ENCODE measurements around the gene IKBKE.

IKBKE gene

DNA sequence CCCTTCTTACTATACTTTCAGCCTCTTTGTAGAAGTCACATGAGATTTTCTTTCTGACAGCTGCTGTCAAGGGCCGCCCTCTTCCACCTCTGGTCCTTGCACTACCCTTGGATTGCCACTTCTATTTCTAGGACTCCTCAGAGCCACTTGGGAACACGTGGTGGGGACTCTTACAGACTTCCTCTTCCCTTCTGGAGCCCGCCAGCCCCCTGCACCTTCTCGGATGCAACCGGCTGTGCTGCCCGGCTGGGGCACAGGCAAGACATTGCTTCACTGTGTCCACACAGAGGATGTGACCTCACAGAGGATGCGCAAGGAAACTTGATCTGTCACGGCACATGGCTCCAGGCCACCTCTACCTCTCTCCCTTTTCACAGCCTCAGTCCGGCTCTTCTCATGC is 2.4 kb upstream of the IKBKE start:
- TF ChIP-seq, protein P1, sequence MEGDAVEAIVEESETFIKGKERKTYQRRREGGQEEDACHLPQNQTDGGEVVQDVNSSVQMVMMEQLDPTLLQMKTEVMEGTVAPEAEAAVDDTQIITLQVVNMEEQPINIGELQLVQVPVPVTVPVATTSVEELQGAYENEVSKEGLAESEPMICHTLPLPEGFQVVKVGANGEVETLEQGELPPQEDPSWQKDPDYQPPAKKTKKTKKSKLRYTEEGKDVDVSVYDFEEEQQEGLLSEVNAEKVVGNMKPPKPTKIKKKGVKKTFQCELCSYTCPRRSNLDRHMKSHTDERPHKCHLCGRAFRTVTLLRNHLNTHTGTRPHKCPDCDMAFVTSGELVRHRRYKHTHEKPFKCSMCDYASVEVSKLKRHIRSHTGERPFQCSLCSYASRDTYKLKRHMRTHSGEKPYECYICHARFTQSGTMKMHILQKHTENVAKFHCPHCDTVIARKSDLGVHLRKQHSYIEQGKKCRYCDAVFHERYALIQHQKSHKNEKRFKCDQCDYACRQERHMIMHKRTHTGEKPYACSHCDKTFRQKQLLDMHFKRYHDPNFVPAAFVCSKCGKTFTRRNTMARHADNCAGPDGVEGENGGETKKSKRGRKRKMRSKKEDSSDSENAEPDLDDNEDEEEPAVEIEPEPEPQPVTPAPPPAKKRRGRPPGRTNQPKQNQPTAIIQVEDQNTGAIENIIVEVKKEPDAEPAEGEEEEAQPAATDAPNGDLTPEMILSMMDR (IDR thresholded peaks at IDR 0.05; ENCODE audit: low read depth, low read length), result no peak
- no peak for TF ChIP-seq EZH2phosphoT487 (IDR thresholded peaks at IDR 0.05; ENCODE audit: low read depth)
- Histone ChIP-seq H3K36me3 (replicated peaks; ENCODE audit: low read depth, low read length) (peaks cover 7% of the 10 kb centered on the region), H3K9me3 (ENCODE audit: insufficient read depth, low read length) (no peaks in the 10 kb centered on the region), H3K4me2 (ENCODE audit: low read length) (peak overlapping the region; percentile 68), H3K27ac (ENCODE audit: low read length) (no peak overlapping the region), H3K9ac (ENCODE audit: low read length) (no peak overlapping the region), H3K27me3 (ENCODE audit: low read depth, low read length) (no peaks in the 10 kb centered on the region), H2AFZ (ENCODE audit: low read depth, low read length) (peak overlapping the region; percentile 9; the same call in 1 of the 2 replicates), H3K79me2 (ENCODE audit: low read length) (peaks cover 26% of the 10 kb centered on the region), H3K4me1 (ENCODE audit: low read length) (peaks cover 69% of the 10 kb centered on the region), H3K4me3 (ENCODE audit: low read length) (0 out of 2 replicates have a peak overlapping the region, but pooled peaks have one; percentile 6), H4K20me1 (ENCODE audit: insufficient read depth, low read length) (no peaks in the 10 kb centered on the region)

DNA sequence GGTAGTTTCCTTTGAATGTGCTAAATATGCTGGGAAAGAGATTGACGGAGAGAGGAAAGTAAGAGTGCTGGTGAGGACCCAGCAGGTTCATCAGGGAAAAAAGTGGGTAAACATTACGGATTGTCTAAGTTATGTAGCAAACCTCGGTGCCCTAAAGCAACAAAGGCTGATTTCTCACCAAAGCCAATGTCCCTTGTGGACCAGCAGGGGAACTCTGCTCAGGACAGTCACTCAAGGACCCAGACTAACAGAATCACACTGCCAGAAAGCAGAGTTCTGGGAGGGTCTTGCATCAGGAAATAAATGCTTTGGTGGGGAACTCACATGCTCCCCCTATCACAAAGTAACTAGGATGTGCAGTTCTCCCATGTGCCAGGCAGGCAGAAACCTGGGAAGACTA is 1.7 kb upstream of the IKBKE start:
- H3K4me1 ChIP-seq (ENCODE audit: low read length), result peaks cover 70% of the 10 kb centered on the region
- H3K79me2 ChIP-seq (ENCODE audit: low read length), result peaks cover 26% of the 10 kb centered on the region
- H4K20me1 ChIP-seq (ENCODE audit: insufficient read depth, low read length), result no peaks in the 10 kb centered on the region
- TF ChIP-seq, protein P1 (IDR thresholded peaks at IDR 0.05; ENCODE audit: low read depth, low read length), result peak; percentile 8; the same call in 1 of the 2 replicates
- no peak for TF ChIP-seq EZH2phosphoT487 (IDR thresholded peaks at IDR 0.05; ENCODE audit: low read depth)
- H3K9me3 ChIP-seq (ENCODE audit: insufficient read depth, low read length), result no peaks in the 10 kb centered on the region
- peak overlapping the region; percentile 68 for H3K4me2 ChIP-seq (ENCODE audit: low read length)
- H2AFZ ChIP-seq (ENCODE audit: low read depth, low read length), result no peak overlapping the region
- H3K27me3 ChIP-seq (ENCODE audit: low read depth, low read length), result no peaks in the 10 kb centered on the region
- no peak overlapping the region for H3K27ac ChIP-seq (ENCODE audit: low read length)
- H3K4me3 ChIP-seq (ENCODE audit: low read length), result no peak overlapping the region
- H3K36me3 ChIP-seq (replicated peaks; ENCODE audit: low read depth, low read length), result peaks cover 8% of the 10 kb centered on the region
- no peak overlapping the region for H3K9ac ChIP-seq (ENCODE audit: low read length)

DNA sequence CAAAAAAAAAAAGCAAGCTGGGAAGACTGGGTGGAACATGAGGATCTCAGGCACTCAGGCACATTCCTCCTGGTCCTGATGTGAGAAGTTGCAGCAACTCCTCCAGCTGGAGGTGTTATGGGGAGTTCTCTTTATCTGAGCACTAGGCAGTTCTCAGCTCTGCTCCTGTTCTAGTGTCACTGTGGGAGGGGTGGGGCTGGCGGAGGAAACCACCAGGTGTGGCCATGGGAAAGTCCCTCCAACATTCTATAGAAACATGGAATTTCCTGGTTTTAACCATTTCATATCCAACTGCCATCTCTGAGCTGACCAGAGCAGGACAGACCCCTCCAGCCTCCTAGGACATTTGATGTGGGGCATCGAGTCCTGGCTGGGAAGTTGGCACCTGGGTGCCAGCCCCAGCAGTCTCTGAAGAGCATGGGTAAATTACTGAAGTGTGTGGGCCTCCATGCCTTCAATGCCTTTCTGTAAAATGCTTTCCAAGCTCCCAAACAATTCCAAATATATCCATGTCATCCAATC is 804 bp upstream of the IKBKE start:
- H3K9me3 ChIP-seq (ENCODE audit: insufficient read depth, low read length), result no peaks in the 10 kb centered on the region
- peak overlapping the region; percentile 91 for H3K9ac ChIP-seq (ENCODE audit: low read length)
- peaks cover 26% of the 10 kb centered on the region for H3K79me2 ChIP-seq (ENCODE audit: low read length)
- H3K27ac ChIP-seq (ENCODE audit: low read length), result peak overlapping the region; percentile 68
- H3K4me2 ChIP-seq (ENCODE audit: low read length), result peak overlapping the region; percentile 68
- H3K36me3 ChIP-seq (replicated peaks; ENCODE audit: low read depth, low read length), result peaks cover 11% of the 10 kb centered on the region
- peak overlapping the region; percentile 28; the same call in 1 of the 2 replicates for H2AFZ ChIP-seq (ENCODE audit: low read depth, low read length)
- peak overlapping the region; percentile 91 for H3K4me3 ChIP-seq (ENCODE audit: low read length)
- TF ChIP-seq EZH2phosphoT487 (IDR thresholded peaks at IDR 0.05; ENCODE audit: low read depth), result no peak
- TF ChIP-seq, protein P1 (IDR thresholded peaks at IDR 0.05; ENCODE audit: low read depth, low read length), result no peak
- no peaks in the 10 kb centered on the region for H4K20me1 ChIP-seq (ENCODE audit: insufficient read depth, low read length)
- no peaks in the 10 kb centered on the region for H3K27me3 ChIP-seq (ENCODE audit: low read depth, low read length)
- H3K4me1 ChIP-seq (ENCODE audit: low read length), result peaks cover 70% of the 10 kb centered on the region

DNA sequence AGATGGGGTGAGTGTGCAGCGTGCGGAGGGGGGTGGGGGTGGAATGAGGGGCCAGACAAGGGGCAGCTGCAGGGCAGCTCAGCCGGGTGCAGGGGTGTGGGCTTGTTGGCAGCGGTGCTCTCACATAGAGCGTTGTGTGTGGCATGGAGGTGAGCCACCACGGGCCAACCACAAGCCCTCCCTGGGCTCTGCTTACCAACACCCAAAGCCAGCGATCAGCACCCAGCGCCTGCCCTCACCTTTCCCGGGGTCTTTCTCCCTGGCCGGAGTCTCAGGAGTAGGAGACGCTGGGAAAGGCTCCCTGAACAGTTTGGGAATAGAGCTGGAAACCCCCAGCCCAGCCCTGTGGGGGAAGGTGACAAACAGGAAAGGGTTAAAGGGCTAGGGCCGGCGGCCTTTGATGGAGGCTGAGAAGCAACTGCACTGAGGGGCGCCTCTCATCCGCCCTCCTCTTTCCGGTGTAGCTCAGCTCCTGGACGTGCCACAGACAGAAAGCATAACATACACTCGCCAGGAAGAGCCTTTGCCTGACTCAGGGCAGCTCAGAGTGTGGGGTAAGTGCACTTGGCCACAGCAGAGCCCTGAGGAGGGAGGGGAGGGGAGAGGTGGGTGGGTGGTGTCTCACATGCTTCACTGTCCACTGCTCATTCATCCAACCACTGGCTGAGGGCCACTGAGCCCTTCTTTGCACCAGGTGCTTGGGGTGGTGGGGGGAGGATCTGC is 577 bp downstream of the IKBKE start:
- H3K4me3 ChIP-seq (ENCODE audit: low read length), result peak overlapping the region; percentile 91
- peak overlapping the region; percentile 68 for H3K27ac ChIP-seq (ENCODE audit: low read length)
- peak overlapping the region; percentile 91 for H3K9ac ChIP-seq (ENCODE audit: low read length)
- peaks cover 18% of the 10 kb centered on the region for H3K36me3 ChIP-seq (replicated peaks; ENCODE audit: low read depth, low read length)
- H2AFZ ChIP-seq (ENCODE audit: low read depth, low read length), result peak overlapping the region; percentile 28
- H3K4me1 ChIP-seq (ENCODE audit: low read length), result peaks cover 63% of the 10 kb centered on the region
- no peaks in the 10 kb centered on the region for H3K9me3 ChIP-seq (ENCODE audit: insufficient read depth, low read length)
- H3K27me3 ChIP-seq (ENCODE audit: low read depth, low read length), result no peaks in the 10 kb centered on the region
- H3K4me2 ChIP-seq (ENCODE audit: low read length), result peak overlapping the region; percentile 68
- peaks cover 26% of the 10 kb centered on the region for H3K79me2 ChIP-seq (ENCODE audit: low read length)
- TF ChIP-seq EZH2phosphoT487 (IDR thresholded peaks at IDR 0.05; ENCODE audit: low read depth), result no peak
- TF ChIP-seq, protein P1 (IDR thresholded peaks at IDR 0.05; ENCODE audit: low read depth, low read length), result no peak; the same call in 1 of the 2 replicates
- no peaks in the 10 kb centered on the region for H4K20me1 ChIP-seq (ENCODE audit: insufficient read depth, low read length)
